Prostate gland (tissue), 2 donors: ENCODE results near the gene RBM19. TPM values are rescaled to one million over a fixed set of nuclear protein-coding genes. Genes with fewer than 3 reads are reported as not detected.

Source experiments
- DNase-seq: peaks from one replicate; pipeline ENCODE4 v3.0.0-alpha.2; 2019; ENCODE audit warnings: low spot score
- H3K27ac ChIP-seq, 2 donors: fragments of 200-600 bp; sonication (generic); 2 replicates each; pipeline ENCODE4 v1.5.1; 2017 to 2019
- H3K27me3 ChIP-seq: fragments of 200-600 bp; sonication (generic); replicated peaks from 2 replicates; pipeline ENCODE4 v1.5.1; 2019; ENCODE audit not compliant: insufficient read depth
- H3K36me3 ChIP-seq, 2 donors: fragments of 200-600 bp; sonication (generic); 1 replicate in 1 of 2; 2 replicates in 1 of 2; pipeline versions ENCODE4 v1.5.1 to v1.8.1; 2017 to 2019
- H3K4me1 ChIP-seq: fragments of 200-600 bp; sonication (generic); replicated peaks from 2 replicates; pipeline ENCODE4 v1.5.1; 2019
- H3K4me3 ChIP-seq, 2 donors: fragments of 200-600 bp; sonication (generic); 2 replicates each; pipeline ENCODE4 v1.5.1; 2017 to 2019
- H3K9me3 ChIP-seq: fragments of 200-600 bp; sonication (generic); 2 replicates; pipeline ENCODE4 v1.5.1; 2017
- CTCF ChIP-seq, 4 experiments: fragments of 200-600 bp in 2 of 4; fragments of 450-650 bp in 2 of 4; sonication (generic) in 2 of 4; IDR thresholded peaks; 1 replicate in 3 of 4; 2 replicates in 1 of 4; pipeline ENCODE4 v1.5.1; 2016 to 2019; ENCODE audit warnings: antibody characterized with exemption in 4 of 4, mild to moderate bottlenecking in 2 of 4, moderate library complexity in 2 of 4
- POLR2A ChIP-seq: fragments of 450-650 bp; IDR thresholded peaks from one replicate; pipeline ENCODE4 v1.6.1; 2016; ENCODE audit warnings: antibody characterized with exemption, mild to moderate bottlenecking
- POLR2AphosphoS5 ChIP-seq: sonication (generic); formaldehyde crosslinking; IDR thresholded peaks from one replicate; pipeline ENCODE4 v1.6.1; 2017; ENCODE audit warnings: antibody characterized with exemption
- WGBS: methylation state at CpG from one replicate; pipeline ENCODE4 v1.1.5; 2018; 5-methylcytosine and 5-hydroxymethylcytosine counted together
- intact Hi-C: fragments of 100-400 bp; cut with DNase I; formaldehyde crosslinking; loops from one replicate; pipeline ENCODE4 v1.14.2; 2022
- total RNA-seq, 2 donors: library from RNA; depleted of rRNA; stranded (reverse); fragments of >200 nt; gene quantifications; one replicate each; pipeline ENCODE4 v1.1.0, GENCODE V29; 2016

RBM19 gene
- total RNA-seq, 2 donors from 2014 or later: 27.2 to 49.9 TPM

DNA sequence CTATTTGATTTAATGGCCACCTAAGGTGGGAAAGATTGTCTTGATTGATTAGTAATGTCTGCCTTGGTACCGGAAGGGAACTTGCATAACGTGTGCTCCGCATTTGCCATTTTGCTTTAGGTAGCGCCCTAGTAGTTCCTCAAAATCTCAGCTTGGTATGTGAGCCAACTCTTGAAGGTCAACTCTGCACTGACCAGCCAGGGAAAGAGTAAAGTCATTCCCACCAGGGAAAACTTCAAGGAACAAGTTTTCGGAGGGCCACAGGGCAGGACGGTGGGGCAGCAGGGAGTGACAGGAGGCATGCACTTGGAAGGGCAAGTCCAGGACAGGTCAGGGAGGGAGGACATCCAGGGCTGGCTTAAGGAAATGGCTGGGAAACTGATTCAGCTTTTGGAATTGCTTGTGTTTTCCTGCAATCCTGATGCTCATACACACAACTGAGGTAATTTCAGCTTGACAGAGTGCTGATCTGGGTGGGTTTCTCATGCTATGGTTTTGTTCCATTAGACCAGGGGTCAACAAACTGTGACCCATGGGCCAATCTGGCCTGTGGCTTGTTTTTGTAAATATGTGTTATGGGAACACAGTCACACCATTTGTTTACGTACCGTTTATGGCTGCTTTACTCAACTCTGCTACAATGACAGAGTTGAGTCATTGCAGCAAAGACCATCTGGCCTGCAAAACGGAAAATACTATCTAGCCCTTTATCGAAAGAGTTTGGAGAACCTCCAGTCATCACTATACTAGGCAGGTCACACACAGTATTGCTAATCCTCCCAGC is 184.5 kb downstream of the RBM19 start:
- Histone ChIP-seq H3K9me3 (no peaks in the 10 kb centered on the region), H3K4me1 (no peaks in the 10 kb centered on the region), H3K36me3 (no peaks in the 10 kb centered on the region), H3K27ac (no peak overlapping the region), H3K27me3 (peaks cover 7% of the 10 kb centered on the region), H3K4me3 (no peak overlapping the region)
- TF ChIP-seq CTCF (IDR thresholded peaks at IDR 0.05): no peak
- no peak for DNase-seq
- 56% methylated on average over 10 of the region's 10 CpGs for WGBS
- intact Hi-C loops: no loop called here

DNA sequence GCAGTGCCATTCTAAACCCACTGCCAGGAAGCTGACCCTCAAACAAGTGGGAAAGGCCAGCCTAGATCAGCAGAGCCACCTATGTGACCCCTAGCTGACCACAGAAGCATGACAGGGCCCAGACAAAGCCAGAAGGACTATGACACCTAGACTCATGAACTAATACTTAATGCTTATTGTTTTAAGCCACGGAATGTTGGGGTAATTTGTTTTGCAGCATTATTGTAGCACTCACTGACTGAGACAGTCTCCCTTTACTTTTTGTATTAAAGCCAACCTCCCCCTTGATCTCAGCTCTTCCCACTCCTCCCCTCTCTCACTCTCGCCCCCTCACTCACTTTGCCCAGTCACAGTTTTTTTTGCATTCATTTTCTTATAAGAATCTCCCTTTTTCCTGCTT is 186.4 kb downstream of the RBM19 start:
- H3K9me3 ChIP-seq: no peaks in the 10 kb centered on the region
- TF ChIP-seq POLR2A (no peak), CTCF (IDR thresholded peaks at IDR 0.05) (no peak), POLR2AphosphoS5 (no peak)
- WGBS: 84% methylated on average over 2 of the region's 2 CpGs
- DNase-seq: no peak
- intact Hi-C loops: no loop called here
- H3K27ac ChIP-seq: no peak overlapping the region
- no peaks in the 10 kb centered on the region for H3K36me3 ChIP-seq
- H3K27me3 ChIP-seq: peaks cover 12% of the 10 kb centered on the region
- no peaks in the 10 kb centered on the region for H3K4me1 ChIP-seq
- H3K4me3 ChIP-seq: no peak overlapping the region

- 25% methylated on average over 12 of the region's 12 CpGs for WGBS
- H3K4me3 ChIP-seq: no peak overlapping the region
- H3K9me3 ChIP-seq: no peaks in the 10 kb centered on the region
- TF ChIP-seq POLR2AphosphoS5 (no peak), POLR2A (no peak), CTCF (IDR thresholded peaks at IDR 0.05) (no peak)
- no peak for DNase-seq
- intact Hi-C loops: no loop called here
- H3K27ac ChIP-seq: no peak overlapping the region
- H3K27me3 ChIP-seq: peaks cover 10% of the 10 kb centered on the region
- no peaks in the 10 kb centered on the region for H3K4me1 ChIP-seq
- H3K36me3 ChIP-seq: no peaks in the 10 kb centered on the region
These were observed 187.5 kb downstream of the RBM19 start for GRCh38 chr12:113778432-113779132.

DNA sequence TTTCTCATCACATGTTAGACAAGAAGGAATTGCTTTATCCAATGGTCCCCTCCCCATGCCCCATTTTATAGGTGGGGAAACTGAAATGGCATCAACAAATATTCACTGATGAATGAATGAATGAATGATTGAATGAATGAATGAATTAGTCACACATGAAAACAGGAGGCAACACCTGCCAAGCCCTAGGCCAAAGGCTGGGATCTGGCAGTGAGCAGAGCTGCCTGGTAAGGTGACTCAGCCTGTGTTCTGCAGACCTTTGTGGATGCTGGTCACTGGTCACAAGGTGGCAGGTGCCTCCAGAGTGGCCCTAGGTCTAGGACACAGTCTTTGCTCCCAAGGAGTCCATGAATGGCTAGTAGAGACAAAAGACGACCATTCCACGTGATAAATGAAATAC is 188.4 kb downstream of the RBM19 start:
- Histone ChIP-seq H3K4me1 (no peaks in the 10 kb centered on the region), H3K27me3 (peaks cover 5% of the 10 kb centered on the region), H3K36me3 (no peaks in the 10 kb centered on the region), H3K9me3 (no peaks in the 10 kb centered on the region), H3K27ac (no peak overlapping the region), H3K4me3 (no peak overlapping the region)
- TF ChIP-seq POLR2AphosphoS5 (no peak), CTCF (IDR thresholded peaks at IDR 0.05) (no peak), POLR2A (no peak)
- intact Hi-C loops: no loop called here
- no peak for DNase-seq
- WGBS: 78% methylated on average over 2 of the region's 2 CpGs

GRCh38 chr12:113776536-113776935 is 189.6 kb downstream of the RBM19 start:
- Histone ChIP-seq H3K4me3 (no peak overlapping the region), H3K27ac (no peak overlapping the region), H3K4me1 (no peaks in the 10 kb centered on the region), H3K27me3 (peaks cover 5% of the 10 kb centered on the region), H3K36me3 (no peaks in the 10 kb centered on the region), H3K9me3 (no peaks in the 10 kb centered on the region)
- intact Hi-C loops: no loop called here
- DNase-seq: no peak
- TF ChIP-seq CTCF (IDR thresholded peaks at IDR 0.05) (no peak), POLR2A (no peak), POLR2AphosphoS5 (no peak)
- 74% methylated on average over 7 of the region's 7 CpGs for WGBS
